ENCODE measurements around the gene MAVS. TPM values are rescaled to one million over a fixed set of nuclear protein-coding genes. Genes with fewer than 3 reads are reported as not detected.
A peak's percentile ranks its signal among the peaks of the same experiment; 100 is the strongest.
"Not testable (repeated sequence)": the region's sequence is repeated elsewhere in the genome, so short reads cannot be mapped to it uniquely, and the experiment has no call there.

MAVS gene
- total RNA-seq, 4 donors from 2014 or later = 17.2 to 28.2 (median 27.1) TPM

DNA sequence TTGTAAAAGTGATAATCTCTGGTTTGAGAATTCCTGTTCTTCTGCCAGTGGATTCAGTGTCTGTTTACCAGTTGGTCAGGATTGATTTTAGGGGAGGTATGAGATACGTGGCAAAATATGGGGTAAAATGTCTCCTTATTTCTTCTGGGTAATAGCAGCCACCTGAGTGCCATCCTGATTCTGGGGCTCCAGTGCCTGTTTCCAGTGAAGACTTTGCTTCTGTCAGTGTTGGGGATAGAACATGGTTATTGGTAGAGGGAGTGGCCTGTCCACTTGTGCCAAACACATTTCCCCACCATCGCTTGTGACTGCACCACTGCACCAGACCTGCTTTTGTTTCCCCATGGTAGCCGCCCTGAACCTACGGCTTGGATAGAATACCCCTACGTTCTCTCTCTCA lies 58.2 kb downstream of the MAVS start:
- H3K4me3 ChIP-seq (ENCODE audit: low read depth, poor library complexity, severe bottlenecking) = no peak overlapping the region
- WGBS, 2 donors = 84 to 87% methylated on average over 5 of the region's 5 CpGs
- TF ChIP-seq POLR2A (IDR thresholded peaks at IDR 0.05) = no peak
- TF ChIP-seq, protein P1, sequence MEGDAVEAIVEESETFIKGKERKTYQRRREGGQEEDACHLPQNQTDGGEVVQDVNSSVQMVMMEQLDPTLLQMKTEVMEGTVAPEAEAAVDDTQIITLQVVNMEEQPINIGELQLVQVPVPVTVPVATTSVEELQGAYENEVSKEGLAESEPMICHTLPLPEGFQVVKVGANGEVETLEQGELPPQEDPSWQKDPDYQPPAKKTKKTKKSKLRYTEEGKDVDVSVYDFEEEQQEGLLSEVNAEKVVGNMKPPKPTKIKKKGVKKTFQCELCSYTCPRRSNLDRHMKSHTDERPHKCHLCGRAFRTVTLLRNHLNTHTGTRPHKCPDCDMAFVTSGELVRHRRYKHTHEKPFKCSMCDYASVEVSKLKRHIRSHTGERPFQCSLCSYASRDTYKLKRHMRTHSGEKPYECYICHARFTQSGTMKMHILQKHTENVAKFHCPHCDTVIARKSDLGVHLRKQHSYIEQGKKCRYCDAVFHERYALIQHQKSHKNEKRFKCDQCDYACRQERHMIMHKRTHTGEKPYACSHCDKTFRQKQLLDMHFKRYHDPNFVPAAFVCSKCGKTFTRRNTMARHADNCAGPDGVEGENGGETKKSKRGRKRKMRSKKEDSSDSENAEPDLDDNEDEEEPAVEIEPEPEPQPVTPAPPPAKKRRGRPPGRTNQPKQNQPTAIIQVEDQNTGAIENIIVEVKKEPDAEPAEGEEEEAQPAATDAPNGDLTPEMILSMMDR (IDR thresholded peaks at IDR 0.05) = no peak
- no peak for DNase-seq (ENCODE audit: low spot score in 2 of 2)
- intact Hi-C loops (cut with DNase I; ENCODE audit: low total_unique reads) = no loop called here

DNA sequence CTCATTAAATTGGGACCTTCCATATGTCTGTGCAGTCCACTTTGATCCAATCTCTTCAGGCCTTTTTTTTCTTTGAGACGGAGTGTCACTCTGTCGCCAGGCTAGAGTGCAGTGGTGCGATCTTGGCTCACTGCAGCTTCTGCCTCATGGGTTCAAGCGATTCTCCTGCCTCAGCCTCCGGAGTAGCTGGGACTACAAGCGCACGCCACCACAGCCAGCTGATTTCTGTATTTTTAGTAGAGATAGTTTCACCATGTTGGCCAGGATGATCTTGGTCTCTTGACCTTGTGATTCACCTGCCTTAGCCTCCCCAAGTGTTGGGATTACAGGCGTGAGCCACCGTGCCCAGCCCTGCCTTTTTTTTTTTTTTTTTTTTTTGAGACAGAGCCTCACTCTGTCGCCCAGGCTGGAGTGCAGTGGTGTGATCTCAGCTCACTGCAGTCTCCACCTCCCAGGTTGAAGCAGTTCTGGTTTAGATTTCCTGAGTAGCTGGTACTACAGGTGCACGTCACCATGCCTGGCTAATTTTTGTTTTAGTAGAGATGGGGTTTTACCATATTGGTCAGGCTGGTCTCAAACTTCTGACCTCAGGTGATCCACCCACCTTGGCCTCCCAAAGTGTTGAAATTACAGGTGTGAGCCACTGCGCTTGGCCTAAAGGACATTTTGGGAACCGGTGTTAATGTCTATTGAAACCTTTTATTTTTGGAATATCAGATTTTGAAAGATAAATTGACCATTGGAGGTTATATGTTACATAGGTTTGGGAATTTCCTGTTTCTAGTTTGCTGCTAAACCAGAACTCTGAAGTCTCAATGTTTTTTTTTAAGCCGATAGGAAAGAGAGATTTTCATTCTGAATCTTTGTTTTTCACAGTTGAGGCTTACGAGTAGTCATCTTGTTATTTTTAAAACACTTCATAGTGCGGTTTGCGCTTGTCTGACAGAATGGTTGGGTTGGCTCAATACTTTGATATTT lies 60.4 kb downstream of the MAVS start:
- DNase-seq (ENCODE audit: low spot score in 2 of 2); intact Hi-C loops (cut with DNase I; ENCODE audit: low total_unique reads); H3K4me3 ChIP-seq (ENCODE audit: low read depth, poor library complexity, severe bottlenecking): not testable (repeated sequence)
- 84 to 86% methylated on average over 17 of the region's 17 CpGs for WGBS, 2 donors

DNA sequence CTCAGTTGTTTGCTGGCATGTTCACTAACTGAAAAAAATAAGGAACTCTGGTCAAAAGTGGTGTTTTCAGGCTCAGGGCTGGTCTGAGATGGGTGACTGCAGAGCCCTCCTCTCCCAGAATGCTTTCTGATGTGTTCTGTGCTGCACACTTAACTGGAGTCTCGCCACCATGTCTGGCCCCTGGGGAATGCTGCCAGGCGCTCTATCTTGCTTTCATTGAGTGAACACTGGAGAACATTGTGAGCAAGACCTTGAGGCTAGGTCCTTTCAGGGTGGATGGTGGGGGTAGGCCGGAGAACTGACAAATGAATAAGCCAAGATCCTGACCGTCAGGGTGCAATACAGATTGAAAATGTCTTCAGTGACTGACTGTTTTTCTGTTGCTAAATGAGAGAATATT lies 62.0 kb downstream of the MAVS start:
- H3K4me3 ChIP-seq (ENCODE audit: low read depth, poor library complexity, severe bottlenecking) = no peak overlapping the region
- TF ChIP-seq POLR2A (IDR thresholded peaks at IDR 0.05) = no peak
- TF ChIP-seq, protein P1 (IDR thresholded peaks at IDR 0.05) = no peak
- WGBS, 2 donors = 78 to 86% methylated on average over 4 of the region's 4 CpGs
- peak in 1 of 2 donors; percentile 69 for DNase-seq (ENCODE audit: low spot score in 2 of 2)
- intact Hi-C loops (cut with DNase I; ENCODE audit: low total_unique reads) = no loop called here

DNA sequence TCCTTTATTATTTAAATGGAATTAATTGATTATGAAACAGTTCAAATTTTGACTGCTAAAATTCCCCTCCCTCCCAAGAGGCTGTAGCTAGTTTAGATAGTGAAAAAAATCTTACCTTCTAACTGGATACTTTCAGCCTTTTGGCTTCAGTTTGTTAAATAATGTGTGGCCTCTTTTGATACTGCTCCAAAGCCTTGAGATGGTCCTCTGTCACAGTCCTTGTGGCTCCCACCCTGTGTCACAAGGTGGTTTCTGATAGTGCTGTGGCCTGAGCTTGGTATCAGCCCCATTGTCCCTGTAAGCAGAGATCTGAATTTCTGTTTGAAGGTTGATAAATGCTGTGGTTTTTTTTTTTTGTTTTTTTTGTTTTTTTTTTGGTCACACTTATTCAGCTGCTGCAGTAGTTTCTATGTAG lies 63.3 kb downstream of the MAVS start:
- TF ChIP-seq, protein P1 (IDR thresholded peaks at IDR 0.05) = no peak
- TF ChIP-seq POLR2A (IDR thresholded peaks at IDR 0.05) = no peak
- H3K4me3 ChIP-seq (ENCODE audit: low read depth, poor library complexity, severe bottlenecking) = no peak overlapping the region
- intact Hi-C loops (cut with DNase I; ENCODE audit: low total_unique reads) = no loop called here
- DNase-seq (ENCODE audit: low spot score in 2 of 2) = peak in 1 of 2 donors; percentile 31

DNA sequence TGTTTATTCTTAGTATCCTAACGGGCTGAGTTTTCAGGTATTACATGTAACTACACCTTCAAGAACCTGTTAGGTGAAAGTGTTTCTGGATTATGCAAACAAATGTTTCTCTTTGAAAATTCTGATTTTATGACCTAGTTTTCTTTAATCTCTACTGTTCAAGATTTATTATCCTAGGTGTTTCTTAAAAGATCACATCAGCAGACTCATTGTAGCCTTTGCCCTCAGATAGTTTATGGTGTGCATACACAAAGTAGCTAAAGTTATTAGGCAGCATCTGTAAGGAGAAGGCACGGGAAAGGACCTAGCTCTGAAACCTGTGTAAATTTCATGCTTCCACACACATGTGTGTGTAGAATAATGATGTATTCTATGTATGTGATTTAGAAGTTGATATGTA lies 64.2 kb downstream of the MAVS start:
- intact Hi-C loops (cut with DNase I; ENCODE audit: low total_unique reads) = no loop called here
- no peak for DNase-seq (ENCODE audit: low spot score in 2 of 2)
- 74 to 75% methylated on average over 2 of the region's 2 CpGs for WGBS, 2 donors
- TF ChIP-seq, protein P1 (IDR thresholded peaks at IDR 0.05) = no peak
- no peak for TF ChIP-seq POLR2A (IDR thresholded peaks at IDR 0.05)
- no peak overlapping the region for H3K4me3 ChIP-seq (ENCODE audit: low read depth, poor library complexity, severe bottlenecking)

DNA sequence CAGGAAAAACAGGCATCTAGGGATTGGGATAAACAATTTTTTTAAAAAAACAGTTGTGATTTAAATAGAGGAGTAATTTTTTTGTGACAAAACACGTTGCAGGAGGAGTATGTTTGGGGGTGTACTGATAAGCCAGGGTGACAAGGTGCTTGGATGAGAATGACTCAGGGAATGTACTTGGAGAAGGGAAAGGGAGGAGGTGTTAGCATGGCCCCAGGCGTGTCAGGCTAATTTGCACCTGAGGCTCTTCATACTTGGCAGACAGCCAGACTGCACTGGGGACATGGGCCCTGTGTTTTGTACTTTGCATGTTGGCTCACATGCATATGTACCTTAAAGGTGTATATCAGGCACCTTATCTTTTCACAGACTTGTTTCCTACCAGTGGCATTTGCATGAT lies 65.3 kb downstream of the MAVS start:
- peak in 1 of 2 donors; percentile 62 for DNase-seq (ENCODE audit: low spot score in 2 of 2)
- WGBS, 2 donors = 52 to 59% methylated on average over 2 of the region's 2 CpGs
- intact Hi-C loops (cut with DNase I; ENCODE audit: low total_unique reads) = no loop called here
- TF ChIP-seq POLR2A (IDR thresholded peaks at IDR 0.05) = no peak
- TF ChIP-seq, protein P1 (IDR thresholded peaks at IDR 0.05) = no peak
- no peak overlapping the region for H3K4me3 ChIP-seq (ENCODE audit: low read depth, poor library complexity, severe bottlenecking)
